NCI-H82 treated with DMSO at 0.1 percent for 48 hours (cell line): ENCODE results near the gene NGFR.
"Not testable (repeated sequence)": the region's sequence is repeated elsewhere in the genome, so short reads cannot be mapped to it uniquely, and the experiment has no call there.

ENCODE experiments used
- DNase-seq: peaks from one replicate; lab custom pipeline; 2025; ENCODE audit not compliant: unreplicated experiment; lab: John Stamatoyannopoulos, UW

Gene NGFR

DNA sequence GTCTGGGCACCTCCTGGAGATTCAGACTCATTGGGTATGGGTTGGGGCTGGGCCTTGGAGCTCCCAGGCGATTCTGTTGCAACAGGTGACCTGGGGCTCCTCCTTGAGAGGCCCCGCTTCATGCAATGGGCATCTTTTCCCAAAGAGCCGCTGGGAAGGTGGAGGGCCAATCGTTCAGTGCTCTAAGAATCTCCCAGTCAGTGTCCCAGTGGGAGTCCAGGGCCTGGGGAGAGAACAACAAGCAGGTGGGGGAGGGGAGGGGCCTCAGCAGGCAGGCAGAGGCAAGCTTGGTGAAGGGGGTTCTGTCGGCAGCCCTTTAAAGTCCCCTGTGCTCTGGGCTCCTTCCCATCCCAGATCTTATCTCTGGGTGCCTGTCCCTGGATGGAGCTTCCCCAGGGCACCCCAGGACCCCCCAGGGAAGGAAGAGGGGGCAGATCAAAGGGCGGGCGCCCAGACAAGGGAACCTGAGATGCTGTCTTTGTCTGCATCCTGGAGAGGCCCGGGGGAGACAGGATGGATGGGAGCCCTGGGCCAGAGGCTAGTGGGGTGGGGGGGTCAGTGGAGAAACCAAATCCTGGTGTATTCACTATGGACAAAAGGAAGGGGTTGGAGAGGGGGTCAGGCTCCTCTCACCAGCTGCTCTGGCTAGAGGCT is 50.0 kb downstream of the NGFR start:
- no peak for DNase-seq

DNA sequence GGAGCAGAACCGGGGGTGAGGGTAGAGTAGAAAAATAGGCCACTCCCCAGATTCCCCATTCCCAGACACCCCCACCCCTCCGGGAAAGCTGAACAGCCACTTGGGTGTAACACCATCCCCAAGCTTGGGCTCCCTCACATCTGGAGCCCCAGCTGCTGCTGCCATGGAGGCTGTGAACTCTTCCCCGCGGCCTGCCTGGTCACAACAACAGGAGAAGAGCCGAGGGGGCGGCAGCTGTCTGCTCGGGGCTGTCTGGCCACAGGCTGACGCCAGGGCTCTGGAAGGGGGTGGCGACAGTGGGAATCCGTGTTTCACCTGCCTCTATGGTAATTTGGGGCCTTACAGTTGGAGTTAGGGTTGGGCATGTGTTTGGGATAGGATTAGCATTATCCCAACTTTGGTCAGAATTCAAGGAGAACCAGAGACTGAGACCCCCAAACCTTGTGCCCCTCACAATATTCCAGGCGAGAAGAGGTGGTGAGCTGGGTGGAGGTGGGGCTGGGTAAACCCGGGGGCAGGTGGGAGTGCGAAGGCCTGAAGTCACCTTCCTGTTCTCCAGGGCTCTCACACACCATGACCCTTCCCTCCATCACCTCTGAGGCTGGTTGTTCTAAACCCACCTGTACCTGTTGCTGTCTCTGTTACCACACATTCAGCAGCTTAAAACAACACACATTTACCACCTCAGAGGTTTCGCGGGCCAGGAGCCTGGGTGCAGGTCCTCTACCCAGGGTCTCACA is 50.9 kb downstream of the NGFR start:
- DNase-seq: no peak

DNA sequence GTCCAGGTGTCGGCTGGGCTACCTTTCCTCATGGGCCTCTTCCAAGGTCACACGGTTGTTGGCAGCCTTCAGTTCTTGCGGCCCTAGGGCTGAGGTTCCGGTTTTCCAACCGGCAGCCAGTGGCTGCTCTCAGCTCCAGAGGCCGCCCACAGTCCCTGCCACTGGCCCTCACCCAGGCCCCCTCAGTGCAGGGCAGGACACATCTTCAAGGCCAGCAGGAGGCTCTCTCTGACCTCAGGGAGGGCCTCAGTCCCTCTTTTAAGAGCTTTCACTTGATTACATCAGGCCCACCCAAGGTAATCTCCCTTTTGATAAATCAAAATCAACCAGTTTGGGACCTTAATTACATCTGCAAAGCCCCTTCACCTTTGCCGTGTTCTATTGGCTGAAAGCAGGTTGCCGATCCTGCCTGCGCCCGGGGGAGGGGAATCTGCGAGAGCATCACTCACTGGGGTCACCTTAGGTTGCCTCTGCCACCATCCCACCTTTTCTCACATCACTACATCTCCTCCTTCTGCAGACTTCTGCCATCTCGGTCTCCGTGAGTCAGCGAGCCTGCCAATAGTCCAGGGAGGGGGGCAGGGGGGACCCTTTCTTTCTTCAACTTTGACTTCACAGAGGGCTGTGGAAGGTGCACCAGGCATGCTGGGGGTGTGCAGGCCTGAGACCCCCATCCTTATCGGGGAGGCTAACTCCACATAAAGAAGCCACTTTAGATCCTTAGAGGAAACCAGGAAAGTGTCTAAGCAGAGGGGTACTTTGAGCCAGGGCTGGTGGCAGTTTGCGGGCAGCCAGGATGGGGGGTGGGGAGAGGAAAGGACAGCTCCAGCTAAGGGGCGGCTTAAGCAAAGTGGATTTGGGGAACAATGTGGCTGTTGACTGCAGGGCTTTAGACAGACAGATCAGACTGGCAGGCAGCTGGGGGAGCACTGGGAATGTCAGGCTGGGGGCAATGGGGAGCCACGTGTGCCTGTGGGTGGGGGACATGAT is 51.7 kb downstream of the NGFR start:
- peak; percentile 79 for DNase-seq

DNA sequence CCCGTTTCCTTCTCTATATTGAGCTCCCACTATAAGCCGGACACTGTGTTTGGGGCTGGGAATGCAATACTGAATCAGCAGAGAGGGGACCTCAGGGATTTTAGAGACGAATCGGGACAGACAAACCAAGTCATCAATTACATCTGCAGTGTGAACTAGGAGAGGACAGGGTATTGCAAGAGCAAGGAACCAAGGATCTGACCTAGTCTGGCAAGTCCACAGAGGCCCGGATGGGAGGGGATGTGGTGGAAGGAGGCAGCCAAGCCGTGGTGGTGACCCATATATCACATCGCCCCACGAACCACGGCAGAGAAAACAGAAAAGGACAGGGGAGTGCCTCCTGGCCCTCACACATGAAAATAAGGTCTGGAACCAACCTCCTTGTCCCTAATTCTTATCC is 52.5 kb downstream of the NGFR start:
- no peak for DNase-seq

DNA sequence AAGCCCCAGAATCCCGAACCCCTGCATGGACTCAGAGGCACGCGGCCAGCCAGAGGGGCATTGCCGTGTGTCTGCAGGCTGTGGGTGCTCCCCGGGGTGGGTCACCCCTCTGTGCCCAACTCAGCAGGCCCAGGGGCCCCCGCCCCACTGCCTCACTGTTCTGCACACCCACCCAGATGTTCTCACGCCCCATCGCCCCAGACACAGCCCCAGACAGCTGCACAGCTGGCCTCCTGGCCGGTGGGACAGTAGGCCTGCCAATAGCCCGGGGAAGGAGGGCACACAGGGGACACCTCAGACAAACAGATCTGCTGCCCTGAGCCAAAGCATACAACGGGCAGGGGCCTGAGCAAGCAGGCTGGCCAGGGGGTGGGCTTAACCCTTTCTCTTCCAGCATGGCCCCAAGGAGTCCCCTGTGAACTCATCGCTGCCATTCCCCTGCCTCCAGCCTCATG is 53.0 kb downstream of the NGFR start:
- no peak for DNase-seq

DNA sequence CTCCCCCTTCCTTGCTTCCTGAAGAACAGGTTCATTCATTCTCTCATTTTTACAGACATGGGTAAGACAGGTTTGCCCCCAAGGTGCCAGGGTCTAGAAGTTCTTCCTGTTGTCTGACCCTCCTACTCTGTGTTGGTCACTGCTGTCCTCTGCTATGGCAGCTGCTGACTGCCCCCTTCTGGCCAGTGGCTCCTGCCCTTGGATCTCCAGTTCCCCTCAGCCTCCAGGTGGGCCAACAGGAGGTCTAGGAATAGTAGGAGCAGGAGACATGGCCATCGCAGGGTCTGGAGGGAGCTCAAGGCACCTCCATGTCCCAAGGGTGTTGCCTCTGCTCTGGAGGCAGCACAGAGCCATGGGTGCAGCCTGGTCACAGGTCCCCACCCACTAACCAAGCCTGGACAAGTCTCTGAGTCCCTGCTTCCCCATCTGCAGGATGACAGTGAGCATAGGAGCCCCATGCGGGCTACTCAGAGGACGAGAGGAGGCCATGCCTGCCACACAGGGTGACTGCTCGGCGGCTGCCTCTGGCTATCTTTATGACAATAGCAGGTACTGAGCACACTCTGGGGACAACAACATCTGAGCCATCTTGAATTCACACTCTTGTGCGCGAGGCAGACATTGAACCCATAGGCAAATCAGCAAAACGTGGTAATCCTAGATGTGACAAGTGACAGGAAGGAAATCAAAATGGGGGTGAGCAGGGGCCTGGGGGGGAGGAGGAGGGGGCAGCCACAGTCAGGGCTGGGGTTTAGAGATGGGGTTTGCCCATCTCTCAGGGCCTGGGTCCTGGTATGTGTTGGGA is 53.6 kb downstream of the NGFR start:
- peak; percentile 67 for DNase-seq

DNA sequence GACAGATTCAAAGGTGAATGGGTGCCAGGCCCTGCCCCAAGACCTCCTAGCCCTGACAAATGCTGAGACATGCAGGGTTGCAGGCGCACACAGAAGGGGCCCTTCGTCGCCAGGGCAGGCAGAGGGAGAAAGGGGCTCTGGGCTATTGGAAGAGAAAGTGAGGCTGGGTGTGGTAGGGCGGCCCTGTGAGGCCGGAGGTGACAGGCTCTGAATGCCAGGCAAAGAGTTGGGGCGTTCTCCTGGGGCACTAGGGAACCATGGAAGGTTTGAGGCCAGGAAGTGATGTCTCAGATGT is 54.2 kb downstream of the NGFR start:
- DNase-seq: no peak

DNA sequence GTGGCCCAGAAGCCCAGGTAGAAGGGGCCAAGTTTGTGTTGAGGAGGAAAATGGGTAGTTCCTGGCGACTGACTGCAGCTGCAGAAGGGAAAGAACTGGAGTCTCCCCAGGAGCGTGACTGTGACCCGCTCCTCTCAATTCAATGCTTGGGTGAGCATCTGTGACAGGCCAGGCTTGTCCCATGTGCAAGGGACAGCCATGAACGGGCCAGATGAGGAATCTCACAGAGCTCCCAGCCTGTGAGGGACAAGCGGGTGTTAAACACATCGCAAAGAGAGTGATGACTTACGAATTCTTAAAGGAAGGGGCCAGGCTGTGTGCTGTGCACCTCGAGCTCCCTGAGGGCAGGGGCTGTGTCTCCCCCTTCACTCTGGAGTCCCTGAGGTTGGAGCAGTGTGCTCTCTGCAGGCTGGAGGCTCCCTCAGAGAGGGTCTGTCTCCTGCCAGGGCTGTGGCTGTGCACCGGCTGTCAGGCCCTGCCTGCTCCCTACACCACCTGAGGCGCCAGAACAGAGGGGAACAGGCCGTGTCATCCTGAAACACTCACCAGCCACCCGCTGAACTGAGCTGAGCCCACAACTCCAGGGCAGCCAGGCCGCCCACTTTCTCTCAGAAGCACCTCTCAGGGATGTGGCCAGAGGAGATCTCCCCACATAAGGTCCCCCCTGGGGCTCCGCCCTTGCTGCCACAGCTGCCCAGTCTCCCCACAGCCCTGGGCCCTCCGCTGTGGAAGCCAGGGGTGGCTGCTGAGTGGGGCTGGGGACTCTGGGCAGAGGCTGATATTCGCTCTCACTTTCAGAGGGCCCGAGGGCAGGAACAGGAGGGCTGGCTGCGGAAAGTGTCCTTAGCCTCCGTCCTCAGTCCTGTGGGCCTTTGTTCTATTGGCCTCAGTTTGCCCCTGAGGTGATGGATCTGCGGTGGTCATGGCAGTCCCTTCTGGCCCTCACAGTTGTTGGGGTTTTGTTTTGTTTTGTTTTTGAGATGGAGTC is 54.9 kb downstream of the NGFR start:
- DNase-seq: no peak

DNA sequence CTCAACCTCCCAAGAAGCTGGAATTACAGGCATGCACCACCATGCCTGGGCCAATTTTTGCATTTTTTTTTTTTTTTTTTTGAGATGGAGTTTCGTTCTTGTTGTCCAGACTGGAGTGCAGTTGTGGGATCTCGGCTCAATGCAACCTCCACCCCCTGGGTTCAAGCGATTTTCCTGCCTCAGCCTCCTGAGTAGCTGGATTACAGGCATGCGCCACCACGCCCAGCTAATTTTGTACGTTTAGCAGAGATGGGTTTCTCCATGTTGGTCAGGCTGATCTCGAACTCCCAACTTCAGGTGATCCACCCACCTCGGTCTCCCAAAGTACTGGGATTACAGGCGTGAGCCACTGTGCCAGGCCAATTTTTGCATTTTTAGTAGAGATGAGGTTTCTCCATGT is 55.7 kb downstream of the NGFR start:
- not testable (repeated sequence) for DNase-seq

DNA sequence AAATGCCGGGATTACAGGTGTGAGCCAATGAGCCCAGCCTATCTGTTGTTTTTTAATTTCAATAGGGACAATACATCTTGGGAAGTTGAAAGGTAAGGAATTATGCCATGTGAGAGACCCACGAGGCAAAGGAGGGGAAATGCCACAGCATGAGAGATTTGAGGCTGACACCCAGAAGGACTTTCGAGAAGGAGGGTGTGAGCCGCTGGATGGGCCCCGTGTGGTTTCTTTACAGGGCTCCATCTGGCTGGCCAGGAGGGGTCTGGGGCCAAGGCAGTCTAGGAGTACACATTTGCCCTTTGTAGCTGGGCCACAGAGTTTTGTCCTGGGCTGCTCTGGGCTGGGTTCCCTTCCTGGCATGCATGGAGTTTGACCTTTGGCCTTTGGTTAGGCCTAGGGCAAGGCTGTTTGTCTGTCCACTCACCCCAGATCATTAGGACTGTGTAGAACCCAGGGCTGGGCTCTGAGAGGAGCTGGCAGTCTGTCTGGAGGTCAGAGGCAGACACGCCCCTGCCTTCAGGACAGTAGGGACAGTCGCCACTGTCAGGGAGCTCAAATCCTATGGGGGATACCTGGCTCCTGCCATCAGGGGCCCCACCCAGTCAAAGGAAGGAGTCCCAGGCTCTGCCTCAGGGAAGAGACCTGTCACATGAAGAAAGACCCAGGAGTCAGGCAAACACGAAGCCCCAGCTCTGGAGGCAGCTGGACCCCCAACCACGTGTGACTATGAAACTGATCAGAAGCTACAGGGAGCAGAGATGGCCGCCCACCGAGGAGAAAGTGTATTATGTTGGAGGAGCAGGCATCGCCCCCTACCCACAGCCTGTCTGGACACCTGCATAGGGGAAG is 56.4 kb downstream of the NGFR start:
- DNase-seq: no peak

DNA sequence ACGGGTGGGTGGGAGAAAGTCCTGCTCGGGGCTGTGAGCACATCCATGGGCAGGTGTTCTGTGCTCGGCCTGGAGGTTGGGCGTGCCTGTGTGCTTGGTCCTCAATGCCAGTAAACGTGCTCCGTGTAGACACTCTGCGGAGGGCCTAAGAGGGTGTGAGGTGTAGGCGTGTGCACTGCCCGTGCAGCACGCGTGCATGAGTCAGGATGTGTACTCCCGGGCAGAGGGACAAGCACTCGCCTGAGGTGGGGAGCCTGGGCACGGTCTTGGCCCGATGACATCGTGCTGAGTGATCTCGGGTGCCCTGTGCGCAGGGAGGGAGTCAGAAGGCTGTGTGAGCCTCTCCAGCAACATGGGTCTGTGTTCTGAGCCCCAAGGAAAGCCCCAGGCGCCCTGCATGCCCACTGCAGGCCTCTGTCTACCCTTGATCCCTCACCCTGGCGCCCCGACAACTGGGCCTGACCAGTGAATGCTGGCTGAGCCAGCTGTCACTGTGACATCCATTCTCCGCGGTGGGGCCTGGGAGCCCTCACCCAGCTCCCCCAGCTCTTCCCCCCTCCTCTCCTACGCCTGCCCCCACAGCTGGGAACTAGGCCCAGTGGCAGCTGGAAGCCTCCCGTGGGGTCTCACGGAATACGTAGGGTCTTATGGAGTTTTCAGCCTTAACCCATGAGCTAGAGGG is 57.1 kb downstream of the NGFR start:
- DNase-seq: no peak

DNA sequence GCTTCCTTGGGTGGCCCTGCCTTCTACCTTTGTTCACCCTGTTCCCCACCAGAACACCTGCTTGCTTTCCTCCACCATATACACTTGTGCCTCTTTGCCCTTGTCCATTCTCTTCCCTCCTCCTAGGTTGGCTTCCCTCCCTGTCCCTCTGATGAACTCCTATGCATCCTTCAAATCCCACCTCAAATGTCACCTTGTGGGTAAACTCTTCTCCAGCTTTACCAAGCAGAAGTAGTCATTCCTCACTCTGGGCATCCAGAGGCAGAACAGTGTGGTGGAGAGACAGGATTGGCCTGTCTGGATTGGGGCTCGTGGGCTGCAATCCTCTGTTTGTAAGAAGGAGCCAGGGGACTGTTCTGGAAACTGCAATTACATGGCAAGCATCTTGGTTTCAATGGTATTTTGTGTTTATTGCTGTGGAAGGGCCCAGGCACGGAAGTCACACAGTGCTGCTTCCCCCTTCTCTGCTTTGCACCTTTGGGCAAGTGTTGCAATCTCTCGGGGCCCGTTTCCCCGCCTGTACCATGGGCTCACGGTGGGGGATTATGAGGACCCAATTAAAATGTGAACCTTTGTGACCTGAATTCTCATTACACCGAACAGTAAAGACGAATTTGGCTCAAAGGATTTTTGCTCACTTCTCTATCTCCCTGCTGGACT is 58.7 kb downstream of the NGFR start:
- no peak for DNase-seq

DNA sequence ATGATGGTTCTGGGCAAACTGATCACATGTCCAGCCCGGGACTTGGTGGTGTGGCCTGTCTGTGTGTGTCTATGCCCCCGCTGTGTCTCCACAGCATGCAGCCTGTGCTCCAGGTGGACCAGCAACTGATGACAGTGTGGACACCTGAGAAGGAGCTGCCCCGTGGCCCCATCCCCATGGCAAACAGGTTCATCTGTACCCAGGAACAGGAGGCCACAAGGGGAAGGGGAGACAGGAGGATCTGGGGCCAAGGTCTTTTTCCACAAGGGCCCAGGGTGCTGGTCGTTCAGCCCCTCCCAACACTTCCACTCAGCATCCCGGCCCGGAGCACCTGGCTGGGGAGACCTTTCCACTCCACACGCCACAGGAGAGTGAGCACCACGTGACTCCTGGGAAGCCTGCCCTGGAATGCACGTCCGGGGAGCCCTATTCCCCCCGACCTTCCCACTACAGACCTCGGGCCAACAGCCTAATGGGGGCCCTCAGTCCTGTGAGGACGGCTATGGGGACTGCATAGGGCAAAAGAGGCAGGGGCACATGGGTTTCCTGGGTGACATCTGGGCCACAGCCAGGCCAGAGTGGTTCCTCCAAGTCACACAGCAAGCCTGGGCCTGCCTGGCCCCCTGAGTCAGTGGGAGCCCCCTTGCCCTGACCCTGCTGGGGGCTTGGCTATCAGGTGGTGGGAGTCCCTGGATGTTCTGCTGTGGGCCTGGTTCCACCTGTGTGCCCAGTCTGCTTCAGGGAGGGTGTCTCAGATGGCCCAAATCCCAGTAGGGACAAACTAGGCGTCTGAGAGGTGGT is 59.8 kb downstream of the NGFR start:
- no peak for DNase-seq

DNA sequence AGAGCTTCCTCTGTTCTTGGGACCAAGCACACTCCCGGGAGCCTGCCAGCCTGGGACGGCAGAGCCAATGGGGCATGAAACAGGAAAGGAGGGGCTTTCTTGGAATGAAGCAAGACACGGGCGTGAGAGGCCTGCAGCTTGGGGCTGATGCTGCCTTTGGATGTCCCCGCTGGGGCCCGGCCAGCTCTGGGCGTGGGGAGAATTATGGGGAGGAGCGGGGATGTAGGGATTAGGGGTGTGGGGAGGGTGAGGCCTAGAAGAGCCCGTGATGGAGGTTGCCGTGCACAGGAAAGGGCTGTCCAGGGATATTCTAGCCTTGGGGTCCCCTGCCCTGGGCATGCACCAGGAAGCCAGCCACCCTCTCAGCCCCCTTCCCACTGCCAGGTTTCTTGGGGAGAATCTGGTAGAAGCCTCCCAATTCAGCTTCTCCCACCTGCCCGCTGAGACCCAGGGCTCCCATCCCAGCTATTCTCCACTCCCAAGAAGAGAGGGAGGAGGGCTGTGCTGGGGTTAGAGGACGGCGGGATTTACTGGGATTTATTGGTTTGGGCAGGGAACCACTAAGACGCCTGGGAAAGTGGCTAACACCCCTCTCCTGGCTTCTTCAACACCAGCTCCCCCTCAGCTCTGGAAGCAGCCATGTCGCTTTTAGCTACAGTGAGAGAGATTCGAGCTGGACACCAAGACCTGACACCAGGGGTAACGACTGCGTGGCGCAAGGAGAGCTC is 60.6 kb downstream of the NGFR start:
- no peak for DNase-seq

DNA sequence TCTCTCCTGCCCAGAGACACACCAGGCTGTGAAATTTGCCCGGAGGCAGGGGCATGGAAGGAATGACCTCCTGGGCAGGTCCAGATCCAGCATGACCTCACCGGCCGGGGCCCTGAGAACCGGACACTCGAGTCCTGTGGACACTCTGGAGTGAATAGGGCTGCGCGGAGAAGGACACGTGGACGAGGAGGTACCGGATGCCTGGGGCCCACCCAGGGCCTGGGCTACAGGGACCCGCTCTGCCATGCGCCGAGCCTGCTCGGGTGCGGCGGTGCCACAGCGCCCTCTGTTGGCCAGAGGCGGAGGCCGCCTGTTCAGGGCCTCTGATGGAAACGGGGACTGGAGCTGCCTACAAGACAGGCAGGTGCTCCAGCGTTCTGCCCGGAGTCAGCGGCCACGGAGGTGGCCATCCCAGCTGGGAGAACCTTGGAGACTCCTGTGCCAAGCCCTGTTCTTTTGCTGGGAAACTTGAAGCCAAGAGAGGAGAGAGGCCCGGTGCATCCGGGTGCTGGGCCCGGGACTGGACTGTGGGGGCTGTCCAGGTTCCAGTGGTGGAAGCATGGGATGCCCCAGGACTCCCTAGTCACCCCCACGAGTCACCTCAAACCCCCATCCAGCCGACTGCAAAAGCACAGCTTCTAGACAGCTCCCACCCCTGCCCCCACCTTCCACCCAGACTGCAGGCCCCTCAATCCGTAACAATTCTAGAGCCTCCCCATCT is 61.3 kb downstream of the NGFR start:
- DNase-seq: peak; percentile 42
